Left renal pelvis (tissue), 4 donors: ENCODE measurements around the gene SCGB1C2. TPM values are rescaled to one million over a fixed set of nuclear protein-coding genes. Genes with fewer than 3 reads are reported as not detected.
A peak's percentile ranks its signal among the peaks of the same experiment; 100 is the strongest.
"Not testable (repeated sequence)": the region's sequence is repeated elsewhere in the genome, so short reads cannot be mapped to it uniquely, and the experiment has no call there.

ENCODE experiments used
- DNase-seq, 4 donors: peaks; one replicate each; pipeline ENCODE4 v3.0.0-alpha.2; 2013; ENCODE audit warnings: low read depth in 4 of 4, low spot score in 3 of 4
- polyA plus RNA-seq, 4 donors: library from polyadenylated mRNA; unstranded; fragments of 120-200 nt; gene quantifications; one replicate each; pipeline ENCODE4 v1.2.1, GENCODE V29; 2013; ENCODE audit not compliant: insufficient read length in 4 of 4

SCGB1C2 gene
- polyA plus RNA-seq: 1 to 10 TPM in 3 of 4 donors, not detected in 1; 1.8 to 2.5 (median 2.0) TPM

DNA sequence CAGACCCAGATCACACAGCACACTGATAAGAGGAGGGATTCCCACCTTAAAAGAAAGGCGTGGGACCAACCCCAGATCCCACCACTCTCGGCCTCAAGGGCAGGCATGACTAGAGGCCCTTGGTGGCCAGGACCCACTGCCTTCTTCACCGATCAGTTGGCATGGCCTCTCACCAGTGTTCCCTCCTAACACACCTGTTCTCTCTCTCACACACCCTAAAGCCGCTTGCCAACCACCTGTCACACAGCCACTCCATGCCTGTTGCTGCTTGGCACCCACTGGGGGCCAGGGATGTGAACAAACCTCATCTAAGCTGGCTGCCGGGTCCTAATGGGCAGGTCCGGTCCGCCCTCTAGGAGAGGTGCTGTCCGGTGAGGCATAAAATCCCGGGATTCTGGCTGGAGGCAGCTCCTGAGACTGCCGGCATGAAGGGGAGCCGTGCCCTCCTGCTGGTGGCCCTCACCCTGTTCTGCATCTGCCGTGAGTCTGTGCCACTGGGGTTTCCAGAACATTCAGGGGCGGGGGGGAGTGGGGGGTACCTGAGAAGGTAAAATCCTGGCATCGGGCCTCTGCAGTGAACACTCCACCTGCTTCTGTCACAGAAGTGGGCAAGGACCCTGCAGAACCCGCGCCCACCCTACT is at the start of gene SCGB1C2:
SCGB1C2 (plus strand) TSS at position 404 of the 642 bp plus-strand sequence; CDS start at position 426, 22 bp downstream.
- DNase-seq: not testable (repeated sequence)

GRCh38 chr17:113111-113510 is 24.3 kb upstream of the SCGB1C2 start:
- not testable (repeated sequence) for DNase-seq

DNA sequence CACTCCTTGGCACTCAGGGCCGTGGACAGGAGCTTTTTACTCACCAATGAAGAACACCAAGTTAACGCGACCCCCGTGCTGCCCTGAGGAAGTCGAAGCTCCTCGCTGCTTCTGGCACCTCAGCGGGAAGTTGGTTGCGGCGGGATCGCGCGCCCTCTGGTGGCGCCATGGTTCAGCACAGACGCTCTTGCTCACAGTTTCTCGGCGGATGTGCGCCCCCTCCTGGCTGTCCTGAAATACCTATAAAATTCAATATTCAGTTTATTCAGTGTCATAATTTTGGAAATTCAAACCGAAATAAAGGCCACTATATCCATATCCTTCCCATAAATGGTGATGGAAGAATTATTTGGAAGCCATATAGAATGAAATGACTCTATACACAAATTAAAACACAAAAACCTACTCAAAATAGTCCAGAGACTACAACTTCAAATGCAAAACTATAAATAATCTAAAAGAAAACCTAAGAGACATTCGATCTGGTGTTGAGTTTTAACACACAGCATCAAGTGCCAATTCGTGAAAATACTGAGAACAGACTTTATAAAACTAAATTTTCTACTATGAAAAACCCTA is 18.9 kb upstream of the SCGB1C2 start:
- DNase-seq: not testable (repeated sequence)

DNA sequence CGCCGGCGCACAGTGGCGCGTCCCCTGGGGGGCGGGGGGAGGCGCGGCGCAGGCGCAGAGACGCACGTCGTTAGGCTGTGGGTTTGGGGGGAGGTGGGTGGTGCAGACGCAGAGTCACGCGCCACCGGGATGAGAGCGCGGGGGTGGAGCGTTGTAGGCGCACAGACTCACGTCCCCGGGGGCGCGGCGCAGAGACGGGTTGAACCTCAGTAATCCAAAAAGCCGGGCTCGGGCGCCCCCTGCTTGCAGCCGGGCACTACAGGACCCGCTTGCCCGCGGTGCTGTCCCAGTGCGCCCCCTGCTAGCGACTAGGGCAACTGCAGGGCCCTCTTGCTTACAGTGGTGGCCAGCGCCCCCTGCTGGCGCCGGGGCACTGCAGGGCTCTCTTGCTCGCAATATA is 3.4 kb upstream of the SCGB1C2 start:
- not testable (repeated sequence) for DNase-seq

GRCh38 chr17:134332-134785 is 3.0 kb upstream of the SCGB1C2 start:
- not testable (repeated sequence) for DNase-seq

GRCh38 chr17:135022-135421 is 2.3 kb upstream of the SCGB1C2 start:
- DNase-seq: not testable (repeated sequence)

GRCh38 chr17:135895-136294 is 1.5 kb upstream of the SCGB1C2 start:
- DNase-seq: not testable (repeated sequence)

DNA sequence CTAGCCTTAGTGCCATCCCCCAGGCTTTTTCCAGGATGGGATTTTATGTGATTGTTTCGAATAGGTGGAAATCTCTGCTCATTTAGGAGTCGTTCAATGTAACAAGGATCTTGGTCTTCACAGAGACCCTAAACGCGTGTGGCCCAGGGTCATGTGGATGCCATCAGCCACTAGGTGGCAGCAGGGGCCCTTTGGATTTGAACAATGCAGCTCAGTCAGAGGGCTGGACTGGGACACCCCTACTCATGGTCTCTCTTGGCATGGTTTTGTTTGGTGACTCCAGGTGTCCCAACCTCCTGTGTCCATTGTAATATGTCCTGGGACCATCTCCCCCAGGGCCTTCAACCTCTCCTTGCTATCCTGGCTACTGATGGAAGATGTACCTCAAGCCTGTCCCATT is 838 bp upstream of the SCGB1C2 start:
- DNase-seq: not testable (repeated sequence)

DNA sequence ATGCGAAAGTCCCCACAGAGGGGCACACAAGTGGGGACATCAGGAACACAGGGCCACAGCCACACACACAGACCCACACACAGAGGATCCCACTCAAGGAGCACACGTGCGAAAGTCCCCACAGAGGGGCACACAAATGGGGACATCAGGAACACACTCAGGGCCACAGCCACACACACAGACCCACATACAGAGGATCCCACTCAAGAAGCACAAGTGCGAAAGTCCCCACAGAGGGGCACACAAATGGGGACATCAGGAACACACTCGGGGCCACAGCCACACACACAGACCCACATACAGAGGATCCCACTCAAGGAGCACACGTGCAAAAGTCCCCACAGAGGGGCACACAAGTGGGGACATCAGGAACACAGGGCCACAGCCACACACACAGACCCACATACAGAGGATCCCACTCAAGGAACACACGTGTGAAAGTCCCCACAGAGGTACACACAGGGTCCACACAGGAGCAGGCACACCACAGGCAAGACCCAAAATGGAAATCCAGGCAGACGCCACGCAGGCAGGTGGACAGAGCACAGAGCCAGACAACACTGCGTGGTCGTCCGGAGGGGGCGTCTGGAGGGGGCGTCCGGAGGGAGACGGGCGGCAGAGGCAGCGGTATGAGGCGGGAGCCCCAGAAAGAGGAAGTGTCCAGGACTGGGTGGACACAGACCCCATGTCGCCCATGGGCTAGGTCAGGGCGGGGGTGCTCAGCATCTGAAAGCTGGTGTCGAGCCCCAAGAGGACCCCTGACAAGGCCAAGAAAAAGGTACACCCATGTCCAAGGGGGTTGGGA is 2.2 kb downstream of the SCGB1C2 start:
- not testable (repeated sequence) for DNase-seq

GRCh38 chr17:142102-142661 is 4.8 kb downstream of the SCGB1C2 start:
- no peak for DNase-seq

DNA sequence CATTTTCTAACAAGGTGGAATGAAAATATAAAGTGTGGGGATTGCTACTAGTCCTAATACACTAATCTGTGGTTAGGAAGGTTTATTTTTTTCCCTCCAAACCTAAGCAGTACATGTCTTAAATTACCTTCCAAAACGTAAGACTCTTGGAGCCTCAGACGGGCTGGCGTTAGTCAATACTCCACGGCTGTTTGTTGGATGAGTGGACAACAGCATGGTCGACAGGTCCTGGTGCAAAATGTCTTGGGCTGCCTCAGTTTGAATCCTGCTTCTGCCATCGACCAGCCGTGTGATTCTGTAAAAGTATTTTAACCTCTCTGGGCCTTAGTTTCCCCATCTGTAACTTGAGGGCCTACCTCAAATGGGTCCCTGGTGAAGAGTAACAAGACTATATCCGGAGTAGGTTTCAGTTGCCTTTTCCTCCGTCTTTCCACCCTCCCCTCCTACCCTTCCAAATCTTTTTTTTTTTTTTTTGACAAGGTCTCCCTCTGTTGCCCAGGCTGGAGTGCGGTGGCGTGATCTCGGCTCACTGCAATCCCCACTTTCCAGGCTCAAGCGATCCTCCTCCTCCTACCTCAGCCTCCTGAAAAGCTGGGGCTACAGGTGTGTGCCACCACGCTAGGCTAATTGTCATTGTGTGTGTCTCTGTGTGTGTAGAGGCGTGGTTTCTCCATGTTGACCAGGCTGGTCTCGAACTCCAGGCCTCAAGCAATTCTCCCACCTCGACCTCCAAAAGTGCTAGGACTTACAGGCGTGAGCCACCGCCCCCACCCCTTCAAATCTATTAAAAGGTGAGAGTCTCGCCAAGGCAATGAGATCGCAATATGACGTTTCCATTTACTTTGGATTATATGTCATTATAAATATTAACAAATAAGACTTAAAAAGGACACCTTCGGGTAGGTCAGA is 5.8 kb downstream of the SCGB1C2 start:
- DNase-seq: no peak

- DNase-seq: peak in 3 of 4 donors; percentile 36 to 50 (median 37)
These were observed 6.5 kb downstream of the SCGB1C2 start for GRCh38 chr17:143785-144281.

GRCh38 chr17:144936-145670 is 7.7 kb downstream of the SCGB1C2 start:
- no peak for DNase-seq

DNA sequence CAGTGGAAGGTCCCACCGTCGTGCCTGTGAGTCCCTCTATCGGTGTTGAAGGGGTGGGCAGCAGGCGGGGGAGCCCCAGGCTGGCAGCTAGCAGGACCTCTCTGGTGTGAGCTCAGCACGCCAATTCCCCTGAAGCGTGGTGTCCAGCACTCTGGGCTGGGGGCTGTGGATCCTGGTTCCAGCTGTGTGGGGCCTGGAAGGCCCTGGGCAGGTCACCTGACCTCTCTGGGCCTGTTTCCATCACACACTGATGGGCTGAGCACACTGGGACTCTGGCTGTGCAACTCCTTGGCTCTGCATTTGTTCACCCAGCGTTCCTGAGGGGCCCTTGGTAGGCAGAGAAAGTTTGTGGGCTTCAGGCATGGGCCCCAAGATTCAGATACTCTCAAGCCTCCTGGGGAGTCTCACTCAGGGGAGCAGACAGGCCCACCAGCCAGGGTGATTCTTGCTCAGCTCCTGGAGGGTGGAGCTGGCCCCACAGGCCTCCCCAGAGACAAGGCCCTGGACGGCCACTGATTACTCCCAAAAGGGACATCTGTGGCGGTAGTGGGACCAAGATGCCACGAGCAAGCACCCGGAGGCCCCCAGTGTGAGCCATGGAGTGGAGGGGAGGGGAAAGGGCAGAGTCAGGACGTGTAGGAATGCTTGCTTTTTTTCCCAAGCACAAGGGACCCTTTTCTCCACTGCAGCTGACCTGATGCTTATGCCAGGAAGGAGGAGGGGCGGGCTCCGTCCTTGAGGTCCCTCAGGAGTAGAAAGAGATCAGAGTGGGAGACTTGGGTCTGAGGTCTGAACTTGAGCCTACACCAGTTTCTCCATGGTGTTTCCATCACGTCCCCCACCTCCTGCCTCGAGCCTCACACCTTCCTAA is 8.5 kb downstream of the SCGB1C2 start:
- no peak for DNase-seq

- no peak for DNase-seq
These were observed 9.2 kb downstream of the SCGB1C2 start for GRCh38 chr17:146546-146945.

- DNase-seq: no peak
These were observed 9.8 kb downstream of the SCGB1C2 start for GRCh38 chr17:146983-147761.
